Body of pancreas (tissue), 4 donors: ENCODE measurements around the gene CLIP2.

Experiments used
- POLR2A ChIP-seq, 3 donors: fragments of 450-650 bp; IDR thresholded peaks; one replicate each; pipeline ENCODE4 v1.6.1; 2016; ENCODE audit warnings: antibody characterized with exemption in 3 of 3, mild to moderate bottlenecking in 2 of 3
- TF ChIP-seq, protein P1 (sequence below), 7 experiments: fragments of 450-650 bp in 4 of 7; fragments of 200-600 bp in 3 of 7; sonication (generic) in 3 of 7; IDR thresholded peaks; one replicate each; pipeline ENCODE4 v1.5.1; 2016 to 2019; ENCODE audit warnings: antibody characterized with exemption in 7 of 7

DNA sequence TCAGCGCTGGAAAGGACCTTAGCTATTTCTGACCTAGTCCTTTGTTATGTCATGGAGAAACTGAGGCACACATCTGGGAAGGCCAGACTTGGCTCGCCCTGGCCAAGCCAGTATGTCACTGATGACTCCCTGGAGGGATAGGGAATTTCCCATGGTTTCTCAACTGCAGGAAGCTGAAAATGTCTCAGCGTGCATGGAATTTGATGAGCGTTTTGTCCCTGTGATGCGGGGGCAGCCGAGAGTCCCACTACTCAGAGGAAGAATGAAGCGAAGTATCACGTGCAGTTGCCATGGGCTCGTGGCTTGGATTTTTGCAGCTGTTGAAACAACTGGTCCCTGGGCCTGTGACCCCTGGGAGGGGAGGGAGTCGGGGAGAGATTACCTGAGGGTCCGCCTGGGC is 44.8 kb downstream of the CLIP2 start:
- TF ChIP-seq, protein P1, sequence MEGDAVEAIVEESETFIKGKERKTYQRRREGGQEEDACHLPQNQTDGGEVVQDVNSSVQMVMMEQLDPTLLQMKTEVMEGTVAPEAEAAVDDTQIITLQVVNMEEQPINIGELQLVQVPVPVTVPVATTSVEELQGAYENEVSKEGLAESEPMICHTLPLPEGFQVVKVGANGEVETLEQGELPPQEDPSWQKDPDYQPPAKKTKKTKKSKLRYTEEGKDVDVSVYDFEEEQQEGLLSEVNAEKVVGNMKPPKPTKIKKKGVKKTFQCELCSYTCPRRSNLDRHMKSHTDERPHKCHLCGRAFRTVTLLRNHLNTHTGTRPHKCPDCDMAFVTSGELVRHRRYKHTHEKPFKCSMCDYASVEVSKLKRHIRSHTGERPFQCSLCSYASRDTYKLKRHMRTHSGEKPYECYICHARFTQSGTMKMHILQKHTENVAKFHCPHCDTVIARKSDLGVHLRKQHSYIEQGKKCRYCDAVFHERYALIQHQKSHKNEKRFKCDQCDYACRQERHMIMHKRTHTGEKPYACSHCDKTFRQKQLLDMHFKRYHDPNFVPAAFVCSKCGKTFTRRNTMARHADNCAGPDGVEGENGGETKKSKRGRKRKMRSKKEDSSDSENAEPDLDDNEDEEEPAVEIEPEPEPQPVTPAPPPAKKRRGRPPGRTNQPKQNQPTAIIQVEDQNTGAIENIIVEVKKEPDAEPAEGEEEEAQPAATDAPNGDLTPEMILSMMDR (IDR thresholded peaks at IDR 0.05): no peak
- TF ChIP-seq POLR2A (IDR thresholded peaks at IDR 0.05): no peak
